ENCODE data around the gene PAK5.

The PAK5 gene

DNA sequence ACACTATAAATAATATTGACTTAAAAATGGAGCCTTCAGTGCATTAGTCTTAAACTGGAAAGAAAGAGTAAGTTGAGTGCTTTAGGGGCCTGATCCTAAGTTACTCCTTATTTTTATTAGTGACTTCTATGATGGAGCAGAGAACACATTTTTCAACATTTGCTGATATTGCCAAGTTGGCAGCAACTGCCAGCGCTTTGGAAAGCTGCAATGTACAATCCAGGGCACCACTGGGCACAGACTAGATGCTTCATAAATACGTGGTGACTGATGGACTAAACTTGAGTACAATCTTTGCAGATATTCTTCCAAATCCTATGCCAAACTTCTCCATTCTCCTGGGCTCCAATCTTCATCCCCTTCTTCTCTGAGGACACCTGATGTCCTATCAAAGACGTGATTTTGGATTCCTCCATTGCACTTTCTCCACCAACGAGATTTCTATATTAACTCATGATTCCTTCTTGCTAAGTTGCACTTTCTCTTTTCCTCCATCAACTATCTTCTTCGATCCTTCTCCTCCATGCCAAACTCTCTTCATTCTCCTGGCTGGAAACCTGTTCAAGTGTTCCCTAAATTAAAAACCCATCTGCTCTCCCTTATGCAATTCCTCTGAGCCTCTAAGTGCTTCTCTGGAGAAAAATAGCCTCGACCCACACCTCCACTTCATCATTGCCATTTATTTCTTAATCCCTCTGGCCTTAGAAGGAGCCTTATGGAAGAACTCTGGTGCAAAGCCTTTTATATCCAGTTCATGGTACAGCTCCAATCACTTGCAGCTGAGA lies 28.5 kb upstream of the PAK5 start:
- POLR2A ChIA-PET = no interaction called here
- CTCF ChIA-PET = no interaction called here
- TF ChIP-seq, protein P1, sequence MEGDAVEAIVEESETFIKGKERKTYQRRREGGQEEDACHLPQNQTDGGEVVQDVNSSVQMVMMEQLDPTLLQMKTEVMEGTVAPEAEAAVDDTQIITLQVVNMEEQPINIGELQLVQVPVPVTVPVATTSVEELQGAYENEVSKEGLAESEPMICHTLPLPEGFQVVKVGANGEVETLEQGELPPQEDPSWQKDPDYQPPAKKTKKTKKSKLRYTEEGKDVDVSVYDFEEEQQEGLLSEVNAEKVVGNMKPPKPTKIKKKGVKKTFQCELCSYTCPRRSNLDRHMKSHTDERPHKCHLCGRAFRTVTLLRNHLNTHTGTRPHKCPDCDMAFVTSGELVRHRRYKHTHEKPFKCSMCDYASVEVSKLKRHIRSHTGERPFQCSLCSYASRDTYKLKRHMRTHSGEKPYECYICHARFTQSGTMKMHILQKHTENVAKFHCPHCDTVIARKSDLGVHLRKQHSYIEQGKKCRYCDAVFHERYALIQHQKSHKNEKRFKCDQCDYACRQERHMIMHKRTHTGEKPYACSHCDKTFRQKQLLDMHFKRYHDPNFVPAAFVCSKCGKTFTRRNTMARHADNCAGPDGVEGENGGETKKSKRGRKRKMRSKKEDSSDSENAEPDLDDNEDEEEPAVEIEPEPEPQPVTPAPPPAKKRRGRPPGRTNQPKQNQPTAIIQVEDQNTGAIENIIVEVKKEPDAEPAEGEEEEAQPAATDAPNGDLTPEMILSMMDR (IDR thresholded peaks at IDR 0.05; ENCODE audit: control extremely low read depth, extremely low read depth, low read depth, missing control alignments) = no peak
- no peak for DNase-seq (ENCODE audit: extremely low spot score)

DNA sequence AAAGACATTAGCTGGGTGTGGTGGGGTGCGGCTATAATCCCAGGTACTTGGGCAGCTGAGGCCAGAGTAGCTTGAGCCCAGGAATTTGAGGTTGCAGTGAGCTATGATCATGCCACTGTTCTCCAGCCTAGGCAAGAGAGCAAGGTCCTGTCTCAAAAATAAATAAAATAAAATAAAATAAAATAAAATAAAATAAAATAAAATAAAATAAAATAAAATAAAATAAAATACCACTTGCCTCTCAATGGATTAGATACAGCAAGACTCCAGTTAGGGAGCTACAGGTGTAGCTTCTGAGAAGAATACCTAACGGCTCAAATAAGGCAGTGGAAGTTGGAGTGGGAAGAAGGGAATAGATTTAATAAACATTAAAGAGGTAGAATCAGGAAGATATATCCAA lies 13.7 kb upstream of the PAK5 start:
- ChIA-PET CTCF (interaction anchor here (1.4 kb wide), 1 partner anchor 10 kb away, joined by 3 read pairs; no protein-coding TSS in a partner anchor), POLR2A (no interaction called here)
- DNase-seq (ENCODE audit: extremely low spot score) = no peak
- TF ChIP-seq, protein P1 (IDR thresholded peaks at IDR 0.05; ENCODE audit: control extremely low read depth, extremely low read depth, low read depth, missing control alignments) = no peak

DNA sequence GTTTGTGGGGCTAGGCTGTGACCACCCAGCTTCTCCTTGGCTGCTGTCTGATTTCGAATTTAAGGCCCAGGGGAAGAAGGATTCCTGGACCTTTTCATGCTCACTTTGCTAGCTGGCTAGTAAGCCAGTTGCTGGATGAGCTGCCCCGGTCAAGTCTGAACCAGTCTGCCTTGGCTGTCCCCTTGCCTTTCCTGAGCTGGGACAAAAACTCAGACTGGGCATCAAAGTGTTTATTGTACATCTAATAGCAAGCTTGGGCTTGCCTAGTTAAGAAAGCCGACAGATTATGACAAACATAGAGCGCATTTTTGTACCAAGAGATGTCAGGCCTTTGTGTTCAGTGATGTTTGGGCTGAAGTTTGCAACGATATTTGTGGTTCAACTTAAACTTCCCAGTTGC lies 750 bp upstream of the PAK5 start:
- DNase-seq (ENCODE audit: extremely low spot score) = no peak
- ChIA-PET POLR2A (no interaction called here), CTCF (no interaction called here)
- TF ChIP-seq, protein P1 (IDR thresholded peaks at IDR 0.05; ENCODE audit: control extremely low read depth, extremely low read depth, low read depth, missing control alignments) = no peak

DNA sequence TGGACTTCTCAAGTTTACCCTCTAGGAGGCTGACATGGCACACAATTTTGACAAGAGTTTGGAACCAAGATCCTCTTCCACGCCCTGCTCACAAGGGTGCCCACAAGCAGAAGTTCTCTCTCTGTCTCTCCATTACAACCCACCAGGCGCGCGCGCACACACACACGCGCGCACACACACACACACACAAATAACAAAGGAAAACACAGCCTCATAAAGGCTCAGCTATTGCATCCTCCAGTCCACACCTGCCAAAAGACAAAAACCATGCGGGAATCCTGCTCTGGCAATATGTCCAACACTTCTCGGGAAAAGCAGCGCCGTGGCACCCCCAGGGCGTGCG lies 870 bp downstream of the PAK5 start:
- TF ChIP-seq, protein P1 (IDR thresholded peaks at IDR 0.05; ENCODE audit: control extremely low read depth, extremely low read depth, low read depth, missing control alignments) = no peak
- DNase-seq (ENCODE audit: extremely low spot score) = no peak
- ChIA-PET CTCF (no interaction called here), POLR2A (no interaction called here)

DNA sequence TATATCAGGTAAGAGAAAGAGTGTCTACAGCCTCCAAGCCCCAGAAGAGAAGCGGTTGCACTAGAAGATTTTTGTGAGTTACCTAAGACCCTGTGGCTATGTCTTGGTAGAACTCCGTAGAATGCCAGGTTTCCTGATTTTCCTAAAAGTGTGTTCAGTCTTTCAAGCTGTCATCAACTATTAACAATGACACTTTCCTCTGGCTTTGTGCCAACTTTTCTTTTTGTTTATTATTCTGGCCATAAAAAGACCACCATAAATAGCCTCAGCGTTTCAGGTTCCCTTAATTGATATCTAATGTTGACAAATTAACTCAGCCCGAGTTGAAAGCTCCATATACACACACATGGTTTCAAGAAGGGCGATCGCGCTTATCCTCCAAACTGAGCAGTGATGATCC lies 1.2 kb downstream of the PAK5 start:
- DNase-seq (ENCODE audit: extremely low spot score) = no peak
- TF ChIP-seq, protein P1 (IDR thresholded peaks at IDR 0.05; ENCODE audit: control extremely low read depth, extremely low read depth, low read depth, missing control alignments) = no peak
- ChIA-PET POLR2A (no interaction called here), CTCF (no interaction called here)

DNA sequence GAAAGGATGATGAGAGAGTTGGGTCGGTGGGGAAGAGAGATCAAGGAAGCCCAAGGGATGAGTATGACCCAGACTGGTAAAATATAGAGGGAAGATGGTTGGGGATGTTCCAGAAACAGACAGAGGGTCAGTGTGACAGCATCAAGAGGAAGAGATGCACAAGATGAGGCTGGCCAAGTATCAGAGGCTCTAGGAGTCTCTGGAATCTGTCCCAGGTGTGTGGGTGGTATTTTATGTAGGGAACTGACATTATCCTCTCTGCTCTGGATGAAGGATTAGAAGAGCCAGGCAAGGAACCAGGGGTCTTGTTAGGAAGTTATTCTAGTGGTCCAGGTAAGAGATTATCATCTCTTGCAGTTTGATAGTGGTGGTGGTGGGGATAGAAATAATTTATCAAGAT lies 3.6 kb downstream of the PAK5 start:
- ChIA-PET POLR2A (no interaction called here), CTCF (no interaction called here)
- TF ChIP-seq, protein P1 (IDR thresholded peaks at IDR 0.05; ENCODE audit: control extremely low read depth, extremely low read depth, low read depth, missing control alignments) = no peak
- no peak for DNase-seq (ENCODE audit: extremely low spot score)

Data from GM10248 (cell line).